ENCODE data around the gene RESF1. TPM values are rescaled to one million over a fixed set of nuclear protein-coding genes. Genes with fewer than 3 reads are reported as not detected.

Gene RESF1
- total RNA-seq, 3 donors from 2014 or later, result 41.5 to 47.3 (median 46.8) TPM

GRCh38 chr12:32003654-32004053 is 44.4 kb downstream of the RESF1 start:
- no peak for ATAC-seq
- H3K4me3 ChIP-seq, result no peak overlapping the region
- H3K4me1 ChIP-seq (ENCODE audit: low read depth), result no peaks in the 10 kb centered on the region
- no peak for DNase-seq
- intact Hi-C loops (cut with DNase I, micrococcal nuclease), result no loop called here
- no peaks in the 10 kb centered on the region for H3K36me3 ChIP-seq (ENCODE audit: low read depth)
- TF ChIP-seq, protein P1, sequence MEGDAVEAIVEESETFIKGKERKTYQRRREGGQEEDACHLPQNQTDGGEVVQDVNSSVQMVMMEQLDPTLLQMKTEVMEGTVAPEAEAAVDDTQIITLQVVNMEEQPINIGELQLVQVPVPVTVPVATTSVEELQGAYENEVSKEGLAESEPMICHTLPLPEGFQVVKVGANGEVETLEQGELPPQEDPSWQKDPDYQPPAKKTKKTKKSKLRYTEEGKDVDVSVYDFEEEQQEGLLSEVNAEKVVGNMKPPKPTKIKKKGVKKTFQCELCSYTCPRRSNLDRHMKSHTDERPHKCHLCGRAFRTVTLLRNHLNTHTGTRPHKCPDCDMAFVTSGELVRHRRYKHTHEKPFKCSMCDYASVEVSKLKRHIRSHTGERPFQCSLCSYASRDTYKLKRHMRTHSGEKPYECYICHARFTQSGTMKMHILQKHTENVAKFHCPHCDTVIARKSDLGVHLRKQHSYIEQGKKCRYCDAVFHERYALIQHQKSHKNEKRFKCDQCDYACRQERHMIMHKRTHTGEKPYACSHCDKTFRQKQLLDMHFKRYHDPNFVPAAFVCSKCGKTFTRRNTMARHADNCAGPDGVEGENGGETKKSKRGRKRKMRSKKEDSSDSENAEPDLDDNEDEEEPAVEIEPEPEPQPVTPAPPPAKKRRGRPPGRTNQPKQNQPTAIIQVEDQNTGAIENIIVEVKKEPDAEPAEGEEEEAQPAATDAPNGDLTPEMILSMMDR (IDR thresholded peaks at IDR 0.05), result no peak
- H3K9me3 ChIP-seq, result no peaks in the 10 kb centered on the region

DNA sequence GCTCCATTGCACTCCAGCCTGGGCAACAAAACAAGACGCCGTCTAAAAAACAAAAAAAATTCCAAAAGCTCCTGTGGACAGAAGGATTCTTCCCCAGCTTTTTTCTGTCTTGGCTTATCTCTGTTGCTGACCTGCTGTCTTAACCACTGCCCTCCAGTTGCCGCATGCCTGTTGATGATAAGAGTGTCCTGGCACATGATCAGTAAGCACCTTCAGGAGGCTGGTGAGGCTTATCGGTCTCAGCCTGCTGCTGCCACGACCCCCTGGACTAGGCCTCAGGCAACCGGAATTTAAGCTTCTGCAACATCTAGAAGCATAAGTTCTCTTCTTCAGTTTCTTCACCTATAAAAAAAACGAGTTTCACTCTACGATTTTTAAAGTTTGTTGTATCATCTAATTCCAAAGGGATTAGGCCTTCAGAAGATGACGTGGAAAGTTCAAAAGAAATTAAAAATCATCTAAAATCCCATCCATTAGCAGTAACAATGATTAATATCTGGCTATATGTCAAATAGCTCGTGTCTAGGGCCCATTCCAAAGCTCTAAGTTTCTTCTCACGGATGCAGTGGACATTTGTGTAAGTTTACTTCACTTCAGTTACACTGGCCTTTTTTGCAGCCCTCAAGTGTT is 46.4 kb downstream of the RESF1 start:
- TF ChIP-seq, protein P1 (IDR thresholded peaks at IDR 0.05), result no peak
- DNase-seq (no peak), ATAC-seq (no peak)
- H3K9me3 ChIP-seq, result no peaks in the 10 kb centered on the region
- no peak overlapping the region for H3K4me3 ChIP-seq
- no peaks in the 10 kb centered on the region for H3K4me1 ChIP-seq (ENCODE audit: low read depth)
- intact Hi-C loops (cut with DNase I, micrococcal nuclease), result no loop called here
- H3K36me3 ChIP-seq (ENCODE audit: low read depth), result no peaks in the 10 kb centered on the region

Other genes with a start within 250 kb of the RESF1 start
- 1 to 10 TPM; 3.1 to 7.3 (median 3.2) TPM for gene AMN1, start 230.4 kb upstream of the RESF1 start, total RNA-seq
- 10 to 100 TPM in 1 of 3 donors, 1 to 10 TPM in 2; 4.1 to 13.7 (median 5.3) TPM for gene BICD1, start 147.4 kb downstream of the RESF1 start, total RNA-seq